GOT3 (cell line): Measurements from ENCODE around the gene COMMD10.
A peak's percentile ranks its signal among the peaks of the same experiment; 100 is the strongest.
"Not testable (repeated sequence)": the region's sequence is repeated elsewhere in the genome, so short reads cannot be mapped to it uniquely, and the experiment has no call there.

Experiments
- DNase-seq: peaks from one replicate; lab custom pipeline; 2025; ENCODE audit warnings: mixed read lengths; lab: John Stamatoyannopoulos, UW

Gene COMMD10

DNA sequence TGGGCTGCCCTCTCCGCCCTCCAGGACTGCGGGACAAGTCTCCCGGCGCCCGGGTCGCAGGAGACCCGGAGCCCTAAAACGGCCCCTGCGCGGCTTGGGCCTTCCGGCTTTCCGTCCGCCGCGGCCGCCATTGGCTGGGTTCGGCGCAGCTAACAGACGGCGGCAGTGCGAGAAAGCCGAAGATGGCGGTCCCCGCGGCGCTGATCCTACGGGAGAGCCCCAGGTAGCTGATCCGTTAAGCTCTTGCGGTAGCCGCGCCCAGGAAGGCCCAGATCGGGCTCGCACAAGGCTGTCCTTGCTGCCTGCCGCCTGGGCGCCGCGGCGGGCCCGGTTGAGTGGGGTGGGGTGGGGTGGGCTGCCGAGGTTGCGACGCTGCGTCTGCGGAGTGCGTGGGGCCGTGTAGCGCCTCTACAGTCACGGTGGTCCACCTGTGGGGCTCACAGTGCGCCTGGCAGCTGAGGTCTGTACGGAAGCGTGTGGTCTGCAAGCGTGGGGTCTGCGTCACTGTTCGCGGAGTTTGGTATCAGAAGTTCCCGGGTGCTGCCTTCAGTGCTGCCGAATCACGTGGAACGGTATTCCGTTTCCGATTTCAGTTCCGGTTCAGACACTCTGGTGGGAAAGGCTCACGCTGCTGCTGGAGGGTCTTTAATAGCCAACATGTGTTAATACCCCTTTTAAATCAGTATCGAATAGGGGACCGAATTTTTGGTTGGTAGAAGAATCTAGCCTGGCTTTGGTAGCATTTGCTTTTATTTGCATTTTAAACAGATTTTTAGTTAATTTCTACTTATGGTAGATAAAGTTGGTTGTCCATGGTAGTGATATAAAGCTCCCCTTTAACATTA, at the start of gene COMMD10:
Gene COMMD10, plus strand, starts transcription at position 155 of the 845 bp plus-strand sequence.
- peak; percentile 54 for DNase-seq

- DNase-seq, result no peak
These were observed 49.7 kb upstream of the COMMD10 start for GRCh38 chr5:116035123-116035522.

- no peak for DNase-seq
These were observed 47.5 kb upstream of the COMMD10 start for GRCh38 chr5:116037236-116037822.

DNA sequence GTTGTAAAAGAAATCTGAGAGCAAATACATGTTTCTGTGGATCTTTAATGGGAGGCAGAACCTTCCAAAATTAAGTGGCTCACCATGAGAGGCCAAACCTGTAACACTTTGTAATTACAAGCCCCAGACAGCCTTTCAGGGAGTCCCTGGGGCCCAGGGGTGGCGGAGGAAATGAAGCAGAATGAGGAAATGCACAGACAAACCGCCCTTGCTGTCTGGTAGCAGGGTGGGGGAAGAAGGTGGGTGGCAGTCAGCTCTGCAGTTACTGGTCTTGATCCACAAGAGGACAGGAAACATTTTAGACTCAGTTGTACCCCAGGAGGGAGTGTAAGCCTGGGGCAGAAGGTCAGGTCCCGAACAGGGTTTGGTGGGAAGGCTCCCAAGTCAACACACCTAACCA, 46.0 kb upstream of the COMMD10 start:
- DNase-seq, result no peak

DNA sequence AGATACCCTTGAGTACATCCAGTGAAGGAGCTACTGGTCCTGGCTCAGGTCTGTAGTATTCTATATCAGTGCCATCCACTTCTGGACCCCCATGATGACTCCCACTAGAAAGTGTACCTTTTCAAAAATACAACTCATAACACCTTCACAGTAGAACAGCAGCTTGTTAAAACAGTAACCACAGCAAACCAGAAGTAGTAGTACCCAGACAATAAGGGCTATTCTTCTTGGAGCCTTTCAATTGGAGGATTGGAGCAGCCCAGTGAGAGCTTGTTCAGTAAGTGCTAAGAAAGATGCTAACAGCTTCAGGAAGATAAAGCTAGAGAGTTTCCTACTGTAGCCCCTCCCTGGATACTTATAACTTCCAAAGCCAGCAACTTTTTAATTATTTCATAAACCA, 42.5 kb upstream of the COMMD10 start:
- DNase-seq, result no peak

DNA sequence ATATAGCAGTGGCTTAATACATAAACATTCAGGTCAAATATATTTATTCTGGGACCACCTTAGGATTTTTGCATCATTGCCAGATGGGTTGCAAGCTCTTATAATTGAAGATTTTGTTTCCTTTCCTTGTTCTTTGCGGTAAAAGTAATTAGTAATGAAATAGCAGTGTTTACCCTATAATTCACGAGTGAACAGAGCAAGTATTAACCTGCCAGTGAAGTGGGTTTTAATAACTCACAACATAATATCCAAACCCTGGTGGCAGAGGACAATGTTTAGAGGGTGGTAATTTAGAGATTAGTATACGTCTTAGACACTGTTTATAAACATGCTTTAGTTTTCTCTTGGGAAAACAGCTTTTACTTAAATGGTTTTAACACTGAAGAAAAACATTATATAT, 40.8 kb upstream of the COMMD10 start:
- no peak for DNase-seq

GRCh38 chr5:116045821-116046220, 39.0 kb upstream of the COMMD10 start:
- no peak for DNase-seq

DNA sequence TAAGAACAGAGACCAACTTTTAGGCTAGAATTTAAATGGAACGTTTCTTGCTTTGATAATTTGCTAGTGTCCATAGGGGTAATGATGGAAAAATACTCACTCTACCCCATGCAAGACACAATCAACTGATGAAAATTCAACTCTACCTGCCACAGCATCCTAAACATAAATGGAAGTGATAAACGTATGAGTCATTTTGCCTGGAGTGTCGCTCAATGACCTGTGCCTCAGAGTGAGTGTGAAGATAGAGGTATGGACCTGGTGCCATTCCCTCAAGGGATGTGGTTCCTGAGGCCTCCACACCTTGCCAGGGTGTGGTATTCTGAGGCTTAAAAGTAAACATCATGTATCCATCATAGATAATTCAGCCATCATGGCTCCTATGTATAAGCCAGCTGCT, 38.6 kb upstream of the COMMD10 start:
- no peak for DNase-seq

- DNase-seq, result no peak
These were observed 38.0 kb upstream of the COMMD10 start for GRCh38 chr5:116046823-116047222.

GRCh38 chr5:116058346-116058936, 26.4 kb upstream of the COMMD10 start:
- DNase-seq, result no peak

GRCh38 chr5:116062352-116062751, 22.5 kb upstream of the COMMD10 start:
- DNase-seq, result no peak

- DNase-seq, result no peak
These were observed 20.9 kb upstream of the COMMD10 start for GRCh38 chr5:116063950-116064349.

DNA sequence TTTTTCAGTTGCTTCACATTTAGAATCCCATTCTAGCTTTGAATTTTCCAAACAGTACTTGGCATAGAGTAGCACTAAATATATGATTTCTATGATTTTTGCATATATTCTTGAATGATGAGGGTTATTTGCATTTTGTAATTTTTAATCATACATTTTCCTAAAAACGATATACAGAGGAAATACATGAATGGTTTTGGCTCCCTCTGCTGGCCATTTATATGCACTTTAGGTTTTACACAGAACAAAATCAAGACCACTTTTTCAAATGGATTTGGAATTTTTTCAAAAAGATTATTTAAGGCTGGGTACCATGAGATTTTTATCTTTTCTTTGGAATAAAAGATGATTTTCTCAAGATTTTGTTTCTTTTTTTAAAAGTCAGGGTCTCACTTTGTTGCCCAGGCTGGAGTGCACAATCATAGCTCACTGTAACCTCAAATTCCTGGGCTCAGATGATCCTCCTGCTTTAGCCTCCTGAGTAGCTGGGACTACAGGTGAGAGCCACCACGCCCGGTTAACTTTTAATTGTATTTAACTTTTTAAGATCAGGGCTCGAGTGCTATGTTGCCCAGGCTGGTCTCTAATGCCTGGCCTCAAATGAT, 16.7 kb upstream of the COMMD10 start:
- DNase-seq, result no peak

DNA sequence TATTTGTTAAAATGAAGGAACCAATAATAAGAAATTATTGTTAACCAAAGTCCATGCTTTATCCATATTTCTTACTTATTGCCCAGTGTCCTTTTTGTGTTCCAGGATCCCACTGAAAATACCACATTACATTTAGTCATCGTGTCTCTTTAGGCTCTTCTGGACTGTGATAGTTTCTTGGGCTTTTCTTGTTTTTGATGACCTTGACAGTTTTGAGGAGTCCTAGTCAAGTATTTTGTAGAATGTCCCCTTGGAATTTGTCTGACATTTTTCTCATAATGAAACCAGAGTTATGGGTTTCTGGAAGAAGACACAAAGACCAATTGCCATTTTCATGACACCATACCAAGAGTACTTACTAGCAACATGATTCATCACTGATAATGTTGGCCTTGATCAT, 13.6 kb upstream of the COMMD10 start:
- no peak for DNase-seq

DNA sequence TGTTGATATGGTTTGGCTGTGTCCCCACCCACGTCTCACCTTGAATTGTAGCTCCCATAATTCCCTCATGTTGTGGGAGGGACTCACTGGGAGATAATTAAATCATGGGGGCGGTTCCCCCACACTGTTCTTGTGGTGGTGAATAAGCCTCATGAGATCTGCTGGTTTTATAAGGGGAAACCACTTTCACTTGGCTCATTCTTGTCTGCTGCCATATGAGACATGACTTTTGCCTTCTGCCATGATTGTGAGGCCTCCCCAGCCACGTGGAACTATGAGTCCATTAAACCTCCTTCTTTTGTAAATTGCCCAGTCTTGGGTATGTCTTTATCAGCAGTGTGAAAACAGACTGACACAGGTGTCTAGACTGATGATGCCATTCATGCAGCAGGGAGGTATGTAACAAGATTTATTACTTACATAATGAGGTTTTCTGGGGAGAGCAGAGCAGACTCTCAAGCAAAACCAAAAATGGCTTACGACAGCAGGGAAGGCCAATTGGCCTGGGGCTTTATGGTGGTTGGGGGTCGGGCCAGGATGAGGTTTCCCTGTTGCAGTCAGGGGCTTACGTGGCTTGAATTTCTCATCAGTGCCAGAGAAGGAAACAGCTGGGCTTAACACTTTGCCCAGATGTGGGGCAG, 9.5 kb upstream of the COMMD10 start:
- no peak for DNase-seq

- DNase-seq, result no peak
These were observed 8.3 kb upstream of the COMMD10 start for GRCh38 chr5:116076496-116076895.

- DNase-seq, result no peak
These were observed 6.6 kb upstream of the COMMD10 start for GRCh38 chr5:116078199-116078598.

DNA sequence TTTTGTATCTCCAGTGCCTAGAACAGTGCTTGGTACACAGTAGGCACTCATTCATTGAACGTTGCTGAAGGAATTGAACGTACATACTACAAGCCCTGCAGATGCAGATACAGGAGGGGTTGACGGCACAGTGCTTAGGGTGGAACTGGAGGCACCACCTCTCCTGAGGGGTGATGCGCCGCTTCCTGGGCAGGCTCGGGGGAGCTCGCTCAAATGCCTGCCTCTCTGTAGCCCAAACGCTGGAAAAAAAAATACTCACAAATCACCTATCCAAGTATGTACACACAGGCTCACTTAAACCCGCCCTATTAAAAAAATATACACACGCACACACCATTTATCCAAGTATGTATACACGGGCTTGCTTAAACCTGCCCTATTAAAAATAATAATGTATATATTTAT, 536 bp upstream of the COMMD10 start:
- no peak for DNase-seq

GRCh38 chr5:116086309-116086708, 1.5 kb downstream of the COMMD10 start:
- DNase-seq, result not testable (repeated sequence)

DNA sequence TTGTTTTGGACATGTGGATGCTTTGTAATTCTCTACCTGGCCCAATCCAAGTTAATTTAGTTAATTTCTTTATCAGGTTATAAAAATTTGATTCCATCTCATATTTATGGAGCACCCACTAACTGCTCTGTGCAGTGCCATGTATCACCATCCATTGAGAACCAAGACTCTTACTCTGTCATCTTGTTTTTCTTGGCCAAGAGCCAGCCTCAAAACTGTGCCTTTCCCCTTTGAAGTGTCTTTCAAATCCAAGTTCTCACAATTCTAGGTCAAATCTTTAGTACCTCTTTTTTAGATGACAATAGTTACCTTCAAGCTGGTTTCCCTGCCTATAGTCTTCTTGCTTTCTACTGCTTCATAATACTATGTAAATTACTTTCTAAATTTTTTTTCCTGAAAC, 3.2 kb downstream of the COMMD10 start:
- no peak for DNase-seq

- DNase-seq, result no peak
These were observed 5.5 kb downstream of the COMMD10 start for GRCh38 chr5:116090302-116090701.

DNA sequence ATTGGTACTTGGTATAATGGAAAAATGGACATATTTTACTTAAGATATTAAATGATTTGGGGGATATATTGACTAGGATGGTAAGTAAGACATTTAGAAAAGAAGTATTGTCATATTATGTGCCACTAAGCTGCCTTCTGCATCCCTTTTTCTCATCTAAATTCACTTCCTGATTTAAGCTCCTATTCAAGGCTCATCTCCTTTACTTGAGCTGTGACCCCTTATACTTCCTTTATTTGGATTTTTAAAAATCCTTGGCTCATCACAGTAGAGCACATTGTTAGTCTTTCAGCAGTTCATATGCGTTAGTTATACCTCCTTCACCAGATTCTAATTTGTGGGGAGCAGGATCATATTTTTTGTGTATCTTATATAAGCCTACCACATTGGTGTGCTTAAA, 6.6 kb downstream of the COMMD10 start:
- DNase-seq, result no peak
